ENCODE measurements around the gene SMG6. TPM values are rescaled to one million over a fixed set of nuclear protein-coding genes. Genes with fewer than 3 reads are reported as not detected.
A peak's percentile ranks its signal among the peaks of the same experiment; 100 is the strongest.

SMG6 gene
- total RNA-seq, 2 donors from 2014 or later, result 39.0 to 52.8 TPM

DNA sequence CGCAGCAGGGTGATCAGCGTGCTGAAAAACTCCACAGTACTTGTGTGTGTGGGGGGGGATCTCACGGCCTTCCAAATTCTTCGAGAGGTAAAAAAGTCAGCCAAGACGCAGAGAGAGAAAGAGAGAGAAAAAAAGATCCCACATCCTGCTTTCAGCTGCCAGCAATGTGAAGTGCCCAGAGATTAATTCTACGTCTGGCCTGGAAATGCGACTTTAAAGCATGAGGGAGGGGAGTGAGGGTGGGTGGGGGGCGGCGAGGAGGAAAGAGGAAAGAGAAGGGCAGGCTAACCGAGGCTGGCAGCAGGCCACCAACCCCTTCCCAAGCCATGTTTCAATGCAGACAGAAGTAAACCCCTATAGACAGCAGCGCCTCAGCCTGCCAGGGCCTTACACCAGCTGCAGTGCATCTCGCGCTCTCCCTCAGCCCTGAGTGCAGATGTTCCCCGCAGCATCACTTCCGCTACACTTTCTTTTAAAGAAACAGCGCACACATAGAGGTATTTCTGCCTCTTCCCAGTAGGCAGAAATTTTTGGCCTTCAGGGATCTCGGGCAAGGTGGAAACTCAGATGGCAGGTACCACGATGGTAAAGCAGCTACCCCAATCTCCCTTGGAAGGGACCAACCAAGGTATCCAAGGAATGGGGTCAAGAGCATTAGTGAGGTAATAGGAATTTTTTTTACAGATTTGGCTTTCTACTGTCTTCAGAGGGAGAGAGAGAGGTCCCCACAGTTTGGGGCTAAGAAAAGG is 87.8 kb downstream of the SMG6 start:
- H3K36me3 Mint-ChIP-seq (ENCODE audit: low read depth), result peaks cover 29% of the 10 kb centered on the region
- H3K4me1 Mint-ChIP-seq, result peaks cover 30% of the 10 kb centered on the region
- no peaks in the 10 kb centered on the region for H3K27me3 Mint-ChIP-seq
- peak; percentile 93 for ATAC-seq (replicated peaks)
- peak overlapping the region; percentile 81 for H3K4me3 Mint-ChIP-seq
- no peaks in the 10 kb centered on the region for H3K9me3 Mint-ChIP-seq
- H3K27ac Mint-ChIP-seq, result peak overlapping the region; percentile 90

- no peaks in the 10 kb centered on the region for H3K27me3 Mint-ChIP-seq
- peak overlapping the region; percentile 90 for H3K27ac Mint-ChIP-seq
- no peaks in the 10 kb centered on the region for H3K9me3 Mint-ChIP-seq
- ATAC-seq (replicated peaks), result no peak
- peak overlapping the region; percentile 81 for H3K4me3 Mint-ChIP-seq
- peaks cover 32% of the 10 kb centered on the region for H3K36me3 Mint-ChIP-seq (ENCODE audit: low read depth)
- peaks cover 34% of the 10 kb centered on the region for H3K4me1 Mint-ChIP-seq
Observed at GRCh38 chr17:2214929-2215615, 88.5 kb downstream of the SMG6 start.

- peak overlapping the region; percentile 51 for H3K27ac Mint-ChIP-seq
- peaks cover 33% of the 10 kb centered on the region for H3K36me3 Mint-ChIP-seq (ENCODE audit: low read depth)
- H3K9me3 Mint-ChIP-seq, result no peaks in the 10 kb centered on the region
- H3K4me1 Mint-ChIP-seq, result peaks cover 34% of the 10 kb centered on the region
- H3K4me3 Mint-ChIP-seq, result peak overlapping the region; percentile 81
- H3K27me3 Mint-ChIP-seq, result no peaks in the 10 kb centered on the region
- no peak for ATAC-seq (replicated peaks)
Observed at GRCh38 chr17:2214047-2214928, 89.3 kb downstream of the SMG6 start.

- H3K27ac Mint-ChIP-seq, result peak overlapping the region; percentile 66
- ATAC-seq (replicated peaks), result no peak
- H3K9me3 Mint-ChIP-seq, result no peaks in the 10 kb centered on the region
- H3K27me3 Mint-ChIP-seq, result no peaks in the 10 kb centered on the region
- H3K4me3 Mint-ChIP-seq, result peak overlapping the region; percentile 81
- peaks cover 31% of the 10 kb centered on the region for H3K4me1 Mint-ChIP-seq
- peaks cover 28% of the 10 kb centered on the region for H3K36me3 Mint-ChIP-seq (ENCODE audit: low read depth)
Observed at GRCh38 chr17:2213291-2213960, 90.2 kb downstream of the SMG6 start.

DNA sequence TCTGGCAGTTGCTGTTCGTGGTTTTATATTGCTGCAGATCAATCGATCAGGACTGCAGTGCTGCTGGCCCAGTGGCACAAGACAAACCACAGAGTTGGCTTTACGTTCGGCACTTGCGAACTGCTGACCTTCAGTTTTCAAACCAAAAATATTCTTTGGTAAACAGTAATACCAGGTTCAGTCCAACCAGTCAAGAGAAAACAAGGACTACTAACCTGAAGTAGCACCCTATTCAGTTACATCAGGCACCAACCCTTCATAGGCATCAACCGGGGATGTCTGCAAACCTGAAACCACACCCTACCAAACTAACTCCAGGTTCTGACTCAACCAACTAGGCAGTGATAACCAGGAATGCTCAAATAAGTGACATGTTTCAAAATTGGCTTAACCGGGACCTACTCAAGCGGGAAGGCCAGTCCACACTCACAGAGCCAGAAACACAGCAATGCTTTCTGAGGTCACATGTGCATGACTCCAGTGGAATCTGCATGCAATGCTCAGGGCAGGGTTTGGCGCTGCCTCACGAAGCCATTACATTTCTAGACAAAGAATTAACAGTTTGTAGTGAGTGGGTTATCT is 91.1 kb downstream of the SMG6 start:
- H3K27me3 Mint-ChIP-seq, result no peaks in the 10 kb centered on the region
- peaks cover 31% of the 10 kb centered on the region for H3K4me1 Mint-ChIP-seq
- H3K36me3 Mint-ChIP-seq (ENCODE audit: low read depth), result peaks cover 25% of the 10 kb centered on the region
- no peak for ATAC-seq (replicated peaks)
- H3K27ac Mint-ChIP-seq, result peak overlapping the region; percentile 66
- peak overlapping the region; percentile 8 for H3K4me3 Mint-ChIP-seq
- no peaks in the 10 kb centered on the region for H3K9me3 Mint-ChIP-seq

DNA sequence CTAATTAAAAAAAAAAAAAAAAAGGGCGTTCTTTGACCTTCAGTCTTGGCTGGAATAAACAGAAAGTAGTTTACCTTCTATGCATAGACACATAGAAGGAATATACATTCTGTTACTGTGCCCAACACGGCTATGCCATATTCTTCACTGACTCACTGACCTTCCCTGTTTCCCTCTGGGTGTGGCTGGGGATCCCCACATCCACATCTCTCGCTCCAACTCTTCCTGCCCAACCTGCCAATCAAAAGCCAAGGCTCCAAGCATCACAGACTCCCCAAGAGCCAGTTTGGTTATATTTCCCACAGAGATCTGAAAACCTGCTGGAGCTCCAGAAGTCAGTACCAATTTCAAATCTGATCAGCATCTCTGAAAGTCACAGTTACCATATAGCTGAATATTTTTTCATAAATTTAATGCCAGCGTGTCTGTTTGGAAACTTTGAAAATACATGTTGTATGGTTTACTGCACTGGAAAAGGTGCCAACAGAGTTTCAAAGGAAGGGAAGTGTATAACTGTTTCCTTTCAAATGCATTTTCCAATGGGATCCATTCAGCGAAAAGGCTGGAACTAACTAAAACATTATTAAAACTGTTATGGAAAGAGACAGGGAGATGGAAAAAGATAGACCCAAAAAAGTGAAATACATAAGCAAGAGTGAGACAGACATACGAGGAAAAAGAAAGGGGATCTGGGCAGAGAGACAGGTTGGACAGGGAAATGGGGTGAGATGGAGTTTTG is 91.8 kb downstream of the SMG6 start:
- H3K4me3 Mint-ChIP-seq, result peak overlapping the region; percentile 8

DNA sequence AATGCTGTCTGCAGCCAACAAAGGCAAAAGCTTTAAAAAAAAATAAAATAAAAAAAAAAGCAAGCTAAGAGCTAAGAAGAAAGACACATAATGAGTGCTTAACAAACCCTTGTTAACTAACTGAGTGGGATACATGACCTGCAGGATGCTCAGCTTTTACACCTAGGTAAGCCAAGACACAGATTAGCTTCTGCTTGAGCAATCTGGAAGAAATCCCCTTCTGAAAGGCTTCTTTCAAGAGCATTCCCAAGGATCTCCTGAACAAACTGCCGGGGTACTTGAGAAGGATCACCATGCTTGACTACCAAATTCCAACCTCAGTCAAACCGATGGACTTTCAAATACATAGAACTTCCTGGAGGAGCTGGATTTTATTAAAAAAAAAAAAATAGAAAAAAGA is 92.9 kb downstream of the SMG6 start:
- peaks cover 25% of the 10 kb centered on the region for H3K36me3 Mint-ChIP-seq (ENCODE audit: low read depth)
- H3K27ac Mint-ChIP-seq, result no peak overlapping the region
- no peak for ATAC-seq (replicated peaks)
- H3K4me3 Mint-ChIP-seq, result no peak overlapping the region
- H3K4me1 Mint-ChIP-seq, result peaks cover 26% of the 10 kb centered on the region
- no peaks in the 10 kb centered on the region for H3K27me3 Mint-ChIP-seq
- H3K9me3 Mint-ChIP-seq, result no peaks in the 10 kb centered on the region

More for the DNA sequence above, 91.8 kb downstream of the SMG6 start:
- H3K27ac Mint-ChIP-seq, result peak overlapping the region; percentile 66
- no peaks in the 10 kb centered on the region for H3K27me3 Mint-ChIP-seq
- H3K9me3 Mint-ChIP-seq, result no peaks in the 10 kb centered on the region
- peaks cover 31% of the 10 kb centered on the region for H3K4me1 Mint-ChIP-seq
- ATAC-seq (replicated peaks), result no peak
- H3K36me3 Mint-ChIP-seq (ENCODE audit: low read depth), result peaks cover 25% of the 10 kb centered on the region

GRCh38 chr17:2207815-2208515 is 95.6 kb downstream of the SMG6 start:
- no peaks in the 10 kb centered on the region for H3K9me3 Mint-ChIP-seq
- no peak overlapping the region for H3K27ac Mint-ChIP-seq
- no peaks in the 10 kb centered on the region for H3K27me3 Mint-ChIP-seq
- peaks cover 32% of the 10 kb centered on the region for H3K4me1 Mint-ChIP-seq
- ATAC-seq (replicated peaks), result no peak
- no peak overlapping the region for H3K4me3 Mint-ChIP-seq
- peaks cover 16% of the 10 kb centered on the region for H3K36me3 Mint-ChIP-seq (ENCODE audit: low read depth)

DNA sequence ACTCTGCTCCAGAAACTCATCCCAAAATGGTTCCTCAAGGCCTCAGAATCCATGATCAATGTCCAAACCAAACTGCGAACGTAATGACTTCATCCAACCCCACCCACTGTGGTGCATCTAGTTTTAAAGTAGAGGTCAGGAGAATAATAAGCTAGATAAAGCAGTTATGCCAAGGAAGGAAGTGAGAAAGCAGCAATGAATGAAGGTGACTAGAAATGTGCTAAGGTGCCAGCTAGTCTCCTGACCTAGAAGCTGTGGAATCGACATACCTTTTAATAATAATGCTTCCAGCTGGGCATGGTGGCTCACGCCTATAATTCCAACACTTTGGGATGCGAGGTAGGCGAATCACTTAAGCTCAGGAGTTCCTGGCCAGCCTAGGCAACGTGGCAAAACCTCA is 99.2 kb downstream of the SMG6 start:
- no peak overlapping the region for H3K4me3 Mint-ChIP-seq
- no peak for ATAC-seq (replicated peaks)
- no peak overlapping the region for H3K27ac Mint-ChIP-seq
- peaks cover 17% of the 10 kb centered on the region for H3K36me3 Mint-ChIP-seq (ENCODE audit: low read depth)
- no peaks in the 10 kb centered on the region for H3K27me3 Mint-ChIP-seq
- peaks cover 27% of the 10 kb centered on the region for H3K4me1 Mint-ChIP-seq
- H3K9me3 Mint-ChIP-seq, result no peaks in the 10 kb centered on the region

DNA sequence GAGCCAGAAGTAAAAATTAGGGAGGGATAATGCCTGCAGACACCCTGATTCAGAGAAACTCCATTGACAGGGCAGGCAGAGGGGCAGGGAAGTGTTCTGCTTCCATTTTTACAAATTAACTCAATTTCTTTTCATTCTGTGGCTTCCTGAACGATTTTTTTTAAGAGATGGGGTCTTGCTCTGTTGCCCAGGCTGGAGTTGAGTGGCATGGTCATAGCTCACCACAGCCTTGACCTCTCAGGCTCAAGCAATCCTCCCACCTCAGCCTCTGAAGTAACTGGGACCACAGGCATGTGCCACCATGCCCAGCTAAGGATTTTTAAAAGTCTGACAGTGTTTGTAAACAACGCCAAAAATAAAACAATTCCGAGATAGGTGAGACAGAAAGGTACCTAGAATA is 99.8 kb downstream of the SMG6 start:
- no peaks in the 10 kb centered on the region for H3K9me3 Mint-ChIP-seq
- no peak for ATAC-seq (replicated peaks)
- no peaks in the 10 kb centered on the region for H3K27me3 Mint-ChIP-seq
- no peak overlapping the region for H3K27ac Mint-ChIP-seq
- H3K4me3 Mint-ChIP-seq, result no peak overlapping the region
- peaks cover 27% of the 10 kb centered on the region for H3K4me1 Mint-ChIP-seq
- peaks cover 17% of the 10 kb centered on the region for H3K36me3 Mint-ChIP-seq (ENCODE audit: low read depth)

GRCh38 chr17:2202996-2203575 is 100.5 kb downstream of the SMG6 start:
- peaks cover 22% of the 10 kb centered on the region for H3K36me3 Mint-ChIP-seq (ENCODE audit: low read depth)
- H3K27me3 Mint-ChIP-seq, result no peaks in the 10 kb centered on the region
- peak overlapping the region; percentile 12 for H3K27ac Mint-ChIP-seq
- H3K9me3 Mint-ChIP-seq, result no peaks in the 10 kb centered on the region
- peak; percentile 45 for ATAC-seq (replicated peaks)
- H3K4me3 Mint-ChIP-seq, result peak overlapping the region; percentile 54
- peaks cover 32% of the 10 kb centered on the region for H3K4me1 Mint-ChIP-seq

DNA sequence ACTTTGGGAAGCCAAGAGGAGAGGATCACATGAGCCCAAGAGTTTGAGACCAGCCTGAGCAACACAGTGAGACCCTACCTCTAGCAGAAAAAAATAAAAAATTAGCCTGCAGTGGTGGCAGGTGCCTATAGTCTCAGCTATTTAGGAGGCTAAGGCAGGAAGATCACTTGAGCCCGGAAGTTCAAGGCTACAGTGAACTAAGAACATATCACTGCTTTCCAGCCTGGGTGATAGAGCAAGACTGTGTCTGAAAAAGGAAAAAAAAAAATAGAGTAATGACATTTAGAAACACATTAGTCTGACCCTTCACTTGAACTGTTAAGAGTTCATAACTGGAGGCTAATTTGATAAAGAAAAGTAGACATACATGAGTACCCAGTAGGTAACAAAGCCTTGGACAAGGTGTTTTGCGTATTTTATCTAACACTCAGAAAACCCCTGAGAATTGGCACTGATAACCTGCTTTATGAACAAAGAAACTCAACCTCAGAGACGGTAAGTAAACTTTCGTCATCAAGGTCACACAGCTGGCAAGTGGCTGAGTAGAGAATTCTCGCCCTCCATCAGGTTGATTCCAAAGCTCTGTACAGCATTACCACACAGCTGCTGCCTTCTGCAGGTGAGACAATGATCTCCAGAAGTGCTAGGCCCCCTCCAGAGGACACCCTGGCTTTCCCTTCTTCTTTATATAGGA is 101.1 kb downstream of the SMG6 start:
- peak overlapping the region; percentile 54 for H3K4me3 Mint-ChIP-seq
- ATAC-seq (replicated peaks), result peak; percentile 50
- peaks cover 28% of the 10 kb centered on the region for H3K36me3 Mint-ChIP-seq (ENCODE audit: low read depth)

More for the DNA sequence above, 101.1 kb downstream of the SMG6 start:
- Mint-ChIP-seq H3K27me3 (no peaks in the 10 kb centered on the region), H3K4me1 (peaks cover 32% of the 10 kb centered on the region), H3K27ac (peak overlapping the region; percentile 12), H3K9me3 (no peaks in the 10 kb centered on the region)

All from activated T-helper 17 cell treated with anti-CD3 and anti-CD28 coated beads, Interleukin-2, amount 50 U/mL, for 72 hours (primary cell).